ENCODE data around the gene SYN1.

SYN1 gene

GRCh38 chrX:47638816-47639215, 19.2 kb upstream of the SYN1 start:
- no peaks in the 10 kb centered on the region for H3K9me3 ChIP-seq
- no peak for DNase-seq
- H3K27me3 ChIP-seq = no peaks in the 10 kb centered on the region
- H3K4me1 ChIP-seq = no peaks in the 10 kb centered on the region
- TF ChIP-seq CTCF (IDR thresholded peaks at IDR 0.05; ENCODE audit: low read depth, low read length) = no peak
- H3K36me3 ChIP-seq = peaks cover 20% of the 10 kb centered on the region
- H3K4me3 ChIP-seq (ENCODE audit: low read depth, low read length) = no peak overlapping the region

GRCh38 chrX:47637546-47638195, 18.0 kb upstream of the SYN1 start:
- Histone ChIP-seq H3K4me1 (no peaks in the 10 kb centered on the region), H3K9me3 (no peaks in the 10 kb centered on the region), H3K36me3 (peaks cover 20% of the 10 kb centered on the region), H3K27me3 (no peaks in the 10 kb centered on the region), H3K4me3 (ENCODE audit: low read depth, low read length) (no peak overlapping the region)
- no peak for TF ChIP-seq CTCF (IDR thresholded peaks at IDR 0.05; ENCODE audit: low read depth, low read length)
- DNase-seq = no peak

- H3K27me3 ChIP-seq = no peaks in the 10 kb centered on the region
These were observed 15.4 kb upstream of the SYN1 start for GRCh38 chrX:47634871-47635575.

GRCh38 chrX:47633689-47634590, 14.3 kb upstream of the SYN1 start:
- peaks cover 9% of the 10 kb centered on the region for H3K36me3 ChIP-seq
- H3K4me3 ChIP-seq (ENCODE audit: low read depth, low read length) = no peak overlapping the region
- no peaks in the 10 kb centered on the region for H3K27me3 ChIP-seq
- no peaks in the 10 kb centered on the region for H3K4me1 ChIP-seq
- DNase-seq = no peak
- no peak for TF ChIP-seq CTCF (IDR thresholded peaks at IDR 0.05; ENCODE audit: low read depth, low read length)
- no peaks in the 10 kb centered on the region for H3K9me3 ChIP-seq

More at GRCh38 chrX:47634871-47635575, 15.4 kb upstream of the SYN1 start:
- H3K4me3 ChIP-seq (ENCODE audit: low read depth, low read length) = no peak overlapping the region
- H3K36me3 ChIP-seq = peaks cover 16% of the 10 kb centered on the region
- no peaks in the 10 kb centered on the region for H3K9me3 ChIP-seq
- no peaks in the 10 kb centered on the region for H3K4me1 ChIP-seq
- no peak for TF ChIP-seq CTCF (IDR thresholded peaks at IDR 0.05; ENCODE audit: low read depth, low read length)
- no peak for DNase-seq

- Histone ChIP-seq H3K27me3 (no peaks in the 10 kb centered on the region), H3K9me3 (no peaks in the 10 kb centered on the region), H3K4me1 (no peaks in the 10 kb centered on the region), H3K36me3 (no peaks in the 10 kb centered on the region; the same call in 1 of the 2 replicates), H3K4me3 (ENCODE audit: low read depth, low read length) (no peak overlapping the region)
- TF ChIP-seq CTCF (IDR thresholded peaks at IDR 0.05; ENCODE audit: low read depth, low read length) = no peak
- DNase-seq = no peak
These were observed 13.0 kb upstream of the SYN1 start for GRCh38 chrX:47632666-47633065.

All from BE2C (cell line).